ENCODE results near the gene CAPN5. TPM values are rescaled to one million over a fixed set of nuclear protein-coding genes. Genes with fewer than 3 reads are reported as not detected.
A peak's percentile ranks its signal among the peaks of the same experiment; 100 is the strongest.

The CAPN5 gene
- total RNA-seq, 4 donors from 2014 or later, result 1.8 to 16.6 (median 8.0) TPM

GRCh38 chr11:77038029-77038824 is 28.5 kb upstream of the CAPN5 start:
- Histone ChIP-seq H3K27me3 (peaks cover 0 to 5% of the 10 kb centered on the region in 2 donors), H3K9me3 (no peaks in the 10 kb centered on the region), H3K4me3 (no peak overlapping the region), H3K36me3 (no peaks in the 10 kb centered on the region), H3K27ac (no peak overlapping the region), H3K4me1 (peaks cover 0 to 6% of the 10 kb centered on the region in 2 donors)
- intact Hi-C loops (cut with DNase I; ENCODE audit: low total_unique reads), result no loop called here
- TF ChIP-seq CTCF (IDR thresholded peaks at IDR 0.05) (no peak), POLR2A (IDR thresholded peaks at IDR 0.05) (no peak)
- no peak for DNase-seq

- Histone ChIP-seq H3K27me3 (peaks cover 0 to 5% of the 10 kb centered on the region in 2 donors), H3K36me3 (no peaks in the 10 kb centered on the region), H3K4me1 (peaks cover 0 to 6% of the 10 kb centered on the region in 2 donors), H3K4me3 (no peak overlapping the region), H3K27ac (no peak overlapping the region), H3K9me3 (no peaks in the 10 kb centered on the region)
- intact Hi-C loops (cut with DNase I; ENCODE audit: low total_unique reads), result no loop called here
- TF ChIP-seq POLR2A (IDR thresholded peaks at IDR 0.05) (no peak), CTCF (IDR thresholded peaks at IDR 0.05) (no peak)
- no peak for DNase-seq
These were observed 27.9 kb upstream of the CAPN5 start for GRCh38 chr11:77038825-77039326.

- Histone ChIP-seq H3K4me3 (peak overlapping the region in 1 of 2 donors; percentile 5), H3K9me3 (no peaks in the 10 kb centered on the region), H3K36me3 (no peaks in the 10 kb centered on the region), H3K4me1 (peaks cover 0 to 6% of the 10 kb centered on the region in 2 donors), H3K27me3 (peaks cover 0 to 5% of the 10 kb centered on the region in 2 donors), H3K27ac (no peak overlapping the region)
- peak; percentile 12 to 23 (median 20) for TF ChIP-seq CTCF (IDR thresholded peaks at IDR 0.05)
- TF ChIP-seq POLR2A (IDR thresholded peaks at IDR 0.05), result no peak
- no peak for DNase-seq
- intact Hi-C loops (cut with DNase I; ENCODE audit: low total_unique reads), result no loop called here
These were observed 27.0 kb upstream of the CAPN5 start for GRCh38 chr11:77039491-77040400.

GRCh38 chr11:77040401-77040777 is 26.4 kb upstream of the CAPN5 start:
- Histone ChIP-seq H3K27ac (no peak overlapping the region), H3K4me3 (no peak overlapping the region), H3K9me3 (no peaks in the 10 kb centered on the region), H3K36me3 (no peaks in the 10 kb centered on the region), H3K4me1 (peaks cover 0 to 6% of the 10 kb centered on the region in 2 donors), H3K27me3 (peaks cover 0 to 5% of the 10 kb centered on the region in 2 donors)
- TF ChIP-seq CTCF (IDR thresholded peaks at IDR 0.05) (no peak), POLR2A (IDR thresholded peaks at IDR 0.05) (no peak)
- intact Hi-C loops (cut with DNase I; ENCODE audit: low total_unique reads), result no loop called here
- no peak for DNase-seq
